H1 (cell line): ENCODE measurements around the gene BTBD7. TPM values are rescaled to one million over a fixed set of nuclear protein-coding genes. Genes with fewer than 3 reads are reported as not detected.

Source experiments
- CTCF ChIA-PET: fragments of 300-600 bp; sonication (Branson Sonifier 250); formaldehyde crosslinking; loops from one replicate; lab custom pipeline; 2021; ENCODE audit not compliant: partially characterized antibody; lab: Charles Lee
- POLR2A ChIA-PET: fragments of 300-600 bp; sonication (Branson Sonifier 250); formaldehyde crosslinking; loops from one replicate; lab custom pipeline; 2021; ENCODE audit warnings: inconsistent platforms; ENCODE audit not compliant: partially characterized antibody; lab: Charles Lee
- DNase-seq, 2 experiments: peaks; one replicate each; pipeline versions ENCODE4 v3.0.0 to v3.0.0-alpha.2; 2010 to 2022; ENCODE audit warnings: low spot score in 2 of 2, low read depth in 1 of 2, mixed read lengths in 1 of 2
- FAIRE-seq: peaks from 2 replicates; lab custom pipeline; 2011; peaks lifted over from hg19 to GRCh38; lab: Jason Lieb, UNC
- H2AFZ ChIP-seq: 2 replicates; pipeline ENCODE4 v1.8.1; 2012; ENCODE audit warnings: low read length, inconsistent platforms
- H2AK5ac ChIP-seq: 2 replicates; pipeline ENCODE4 v1.6.1; 2013; ENCODE audit warnings: low read depth, low read length
- H2BK120ac ChIP-seq: replicated peaks from 2 replicates; pipeline ENCODE3; 2013; ENCODE audit warnings: low read depth, low read length, inconsistent platforms
- H2BK12ac ChIP-seq: 2 replicates; pipeline ENCODE4 v1.6.1; 2013; ENCODE audit warnings: low read depth, low read length
- H2BK15ac ChIP-seq: 2 replicates; pipeline ENCODE4 v1.6.1; 2013; ENCODE audit warnings: low read length
- H2BK20ac ChIP-seq: 2 replicates; pipeline ENCODE4 v1.6.1; 2013; ENCODE audit warnings: low read length
- H2BK5ac ChIP-seq: 2 replicates; pipeline ENCODE4 v1.6.1; 2013; ENCODE audit warnings: low read depth, low read length
- H3K14ac ChIP-seq: 2 replicates; pipeline ENCODE4 v1.6.1; 2013; ENCODE audit warnings: inconsistent platforms; ENCODE audit not compliant: insufficient read length
- H3K18ac ChIP-seq: 2 replicates; pipeline ENCODE4 v1.6.1; 2013; ENCODE audit warnings: low read length; ENCODE audit errors: extremely low read depth
- H3K23ac ChIP-seq: 2 replicates; pipeline ENCODE4 v1.6.1; 2013; ENCODE audit warnings: inconsistent platforms; ENCODE audit not compliant: insufficient read length
- H3K23me2 ChIP-seq: 2 replicates; pipeline ENCODE4 v1.6.1; 2013; ENCODE audit warnings: low read depth, low read length
- H3K27ac ChIP-seq: 2 replicates; pipeline ENCODE4 v1.6.1; 2011; ENCODE audit warnings: low read depth, low read length, inconsistent platforms
- H3K27me3 ChIP-seq, 4 experiments: replicated peaks in 1 of 4; 1 replicate in 1 of 4; 2 replicates in 3 of 4; pipeline versions ENCODE4 v1.6.1 to v1.8.1; 2011 to 2013; ENCODE audit warnings: low read length in 3 of 4, mild to moderate bottlenecking in 3 of 4, inconsistent platforms in 2 of 4, mixed read lengths in 2 of 4, moderate library complexity in 1 of 4; ENCODE audit not compliant: control insufficient read depth in 3 of 4, insufficient read depth in 3 of 4; ENCODE audit errors: extremely low read depth in 1 of 4
- H3K36me3 ChIP-seq, 4 experiments: 2 replicates each; pipeline versions ENCODE4 v1.6.1 to v1.8.1; 2011 to 2013; ENCODE audit warnings: mild to moderate bottlenecking in 4 of 4, low read length in 3 of 4, moderate library complexity in 2 of 4, control low read depth in 1 of 4, inconsistent platforms in 1 of 4; ENCODE audit not compliant: insufficient read depth in 4 of 4, control insufficient read depth in 2 of 4
- H3K4ac ChIP-seq: replicated peaks from 2 replicates; pipeline ENCODE3; 2013; ENCODE audit warnings: low read length, low read depth, mixed read lengths, inconsistent platforms; ENCODE audit not compliant: insufficient read length
- H3K4me1 ChIP-seq, 4 experiments: replicated peaks in 1 of 4; 1 replicate in 1 of 4; 2 replicates in 3 of 4; pipeline versions ENCODE4 v1.6.1 to v1.8.1; 2011 to 2013; ENCODE audit warnings: low read length in 3 of 4, inconsistent platforms in 2 of 4, mixed read lengths in 1 of 4; ENCODE audit not compliant: insufficient read depth in 4 of 4, control insufficient read depth in 3 of 4
- H3K4me2 ChIP-seq, 2 experiments: 2 replicates each; pipeline versions ENCODE4 v1.6.1 to v1.8.1; 2011 to 2013; ENCODE audit warnings: low read depth in 2 of 2, low read length in 2 of 2, control low read depth in 1 of 2, inconsistent platforms in 1 of 2, mild to moderate bottlenecking in 1 of 2; ENCODE audit not compliant: insufficient read depth in 1 of 2
- H3K4me3 ChIP-seq, 4 experiments: fragments of 200-600, 300-600 bp in 1 of 4; sonication (generic), shearing (Covaris generic), sonication (Bioruptor Twin) in 1 of 4; 2 replicates each; pipeline versions ENCODE4 v1.5.1 to v1.8.1; 2011 to 2016; ENCODE audit warnings: low read length in 4 of 4, low read depth in 3 of 4, control low read depth in 2 of 4, inconsistent platforms in 2 of 4, mild to moderate bottlenecking in 2 of 4, mixed read lengths in 1 of 4, moderate library complexity in 1 of 4; ENCODE audit not compliant: insufficient read depth in 2 of 4; ENCODE audit errors: extremely low read depth in 1 of 4
- H3K56ac ChIP-seq: replicated peaks from 2 replicates; pipeline ENCODE3; 2013; ENCODE audit warnings: low read depth, mild to moderate bottlenecking, mixed read lengths, low read length, inconsistent platforms; ENCODE audit not compliant: insufficient read length
- H3K79me1 ChIP-seq: 2 replicates; pipeline ENCODE4 v1.6.1; 2013; ENCODE audit warnings: low read depth, low read length, control low read depth
- H3K79me2 ChIP-seq, 2 experiments: 2 replicates each; pipeline versions ENCODE4 v1.6.1 to v1.8.1; 2012 to 2013; ENCODE audit warnings: low read length in 2 of 2, mild to moderate bottlenecking in 2 of 2, inconsistent platforms in 1 of 2; ENCODE audit not compliant: insufficient read depth in 2 of 2, control insufficient read depth in 1 of 2
- H3K9ac ChIP-seq, 4 experiments: replicated peaks in 1 of 4; 1 replicate in 1 of 4; 2 replicates in 3 of 4; pipeline versions ENCODE4 v1.6.1 to v1.8.1; 2011 to 2013; ENCODE audit warnings: low read depth in 3 of 4, low read length in 3 of 4, control low read depth in 2 of 4, mild to moderate bottlenecking in 2 of 4, moderate library complexity in 2 of 4, inconsistent platforms in 1 of 4; ENCODE audit errors: extremely low read depth in 1 of 4
- H3K9me3 ChIP-seq, 2 experiments: 2 replicates each; pipeline versions ENCODE4 v1.6.1 to v1.8.1; 2012 to 2013; ENCODE audit warnings: mild to moderate bottlenecking in 2 of 2, moderate library complexity in 2 of 2, control low read depth in 1 of 2, inconsistent platforms in 1 of 2, low read depth in 1 of 2, low read length in 1 of 2, mixed read lengths in 1 of 2; ENCODE audit not compliant: insufficient read depth in 2 of 2
- H4K20me1 ChIP-seq, 2 experiments: replicated peaks in 1 of 2; 2 replicates each; pipeline versions ENCODE3 to v1.8.1; 2011 to 2013; ENCODE audit warnings: inconsistent platforms in 2 of 2, low read length in 2 of 2, mild to moderate bottlenecking in 1 of 2; ENCODE audit not compliant: insufficient read depth in 2 of 2, control insufficient read depth in 1 of 2
- H4K5ac ChIP-seq: 2 replicates; pipeline ENCODE4 v1.6.1; 2013; ENCODE audit warnings: low read length, low read depth, mixed read lengths, inconsistent platforms; ENCODE audit not compliant: insufficient read length
- H4K8ac ChIP-seq: 2 replicates; pipeline ENCODE4 v1.8.0; 2013; ENCODE audit warnings: mild to moderate bottlenecking, moderate library complexity, low read length, inconsistent platforms; ENCODE audit not compliant: insufficient read depth; ENCODE audit errors: extremely low read depth
- H4K91ac ChIP-seq: replicated peaks from 2 replicates; pipeline ENCODE3; 2013; ENCODE audit warnings: low read length, mixed read lengths, inconsistent platforms; ENCODE audit not compliant: insufficient read length
- CHD1 ChIP-seq: IDR thresholded peaks from 2 replicates; pipeline ENCODE4 v1.6.1; 2012; ENCODE audit warnings: low read depth, low read length, improper control_type of control experiment
- CTBP2 ChIP-seq: IDR thresholded peaks from 2 replicates; pipeline ENCODE4 v1.7.0; 2011; ENCODE audit warnings: borderline replicate concordance, mild to moderate bottlenecking, moderate library complexity, mixed read lengths, low read length; ENCODE audit not compliant: insufficient read depth, insufficient read length
- EZH2 ChIP-seq: fragments of 200-600 bp; sonication (generic); IDR thresholded peaks from 2 replicates; pipeline ENCODE4 v1.7.1; 2012; ENCODE audit warnings: low read depth, mild to moderate bottlenecking, moderate library complexity, low read length, inconsistent platforms; ENCODE audit not compliant: severe bottlenecking
- FOSL1 ChIP-seq: IDR thresholded peaks from 2 replicates; pipeline ENCODE4 v1.6.1; 2011; ENCODE audit warnings: mild to moderate bottlenecking, low read depth, low read length, moderate library complexity; ENCODE audit not compliant: insufficient read depth
- NRF1 ChIP-seq: IDR thresholded peaks from 2 replicates; pipeline ENCODE4 v1.6.1; 2011; ENCODE audit warnings: mild to moderate bottlenecking, low read depth, low read length, improper control_type of control experiment
- SIN3A ChIP-seq, 2 experiments: IDR thresholded peaks in 1 of 2; conservative IDR thresholded peaks in 1 of 2; 2 replicates each; pipeline ENCODE4 v1.6.1; 2011 to 2012; ENCODE audit warnings: low read length in 2 of 2, improper control_type of control experiment in 1 of 2, low read depth in 1 of 2, mild to moderate bottlenecking in 1 of 2
- SRF ChIP-seq: IDR thresholded peaks from 2 replicates; pipeline ENCODE4 v1.6.1; 2011; ENCODE audit warnings: mild to moderate bottlenecking, low read depth, low read length, moderate library complexity
- TAF7 ChIP-seq: optimal IDR thresholded peaks from 2 replicates; pipeline ENCODE3; 2011; ENCODE audit warnings: low read depth, mild to moderate bottlenecking, inconsistent platforms, low read length, moderate library complexity, borderline replicate concordance
- TCF12 ChIP-seq: IDR thresholded peaks from 2 replicates; pipeline ENCODE4 v1.6.1; 2011; ENCODE audit warnings: low read depth, mild to moderate bottlenecking, low read length
- WGBS, 2 experiments: shearing (Covaris generic) in 1 of 2; methylation state at CpG; one replicate each; pipeline versions ENCODE4 v1.1.6 to v1.1.7; 2013 to 2015; ENCODE audit warnings: low lambda C conversion rate in 2 of 2, mixed read lengths in 2 of 2, inconsistent platforms in 1 of 2, low coverage in 1 of 2, missing lambda C conversion rate in 1 of 2; ENCODE audit not compliant: insufficient replicate concordance in 2 of 2, insufficient coverage in 1 of 2, insufficient read length in 1 of 2; ENCODE audit errors: extremely low coverage in 1 of 2, missing lambda C conversion rate in 1 of 2; 5-methylcytosine and 5-hydroxymethylcytosine counted together
- polyA plus RNA-seq, 7 experiments: library from polyadenylated mRNA; depleted of rRNA in 3 of 7; stranded (reverse) in 5 of 7; unstranded in 2 of 7; fragments of >200 nt in 5 of 7; fragments of 200-250 nt in 2 of 7; gene quantifications; 1 replicate in 5 of 7; 2 replicates in 1 of 7; 4 replicates in 1 of 7; pipeline versions ENCODE4 v1.2.1 to v1.2.3, GENCODE V29; 2011 to 2013; ENCODE audit warnings: missing spikeins in 2 of 7, mixed read lengths in 2 of 7
- total RNA-seq: library from RNA; stranded (reverse); fragmentation: NEBNext Ultra II Directional; extraction: Animal tissue kit (Norgen Biotek cat#: 25700); gene quantifications from 2 replicates; pipeline ENCODE4 v1.2.1, GENCODE V29; 2021

Gene BTBD7
- total and polyA plus RNA-seq, 2 of the 8 experiments (the other 6 are each of a cell fraction or from before 2014, with no cell fraction given): 12.1 to 46.1 TPM

DNA sequence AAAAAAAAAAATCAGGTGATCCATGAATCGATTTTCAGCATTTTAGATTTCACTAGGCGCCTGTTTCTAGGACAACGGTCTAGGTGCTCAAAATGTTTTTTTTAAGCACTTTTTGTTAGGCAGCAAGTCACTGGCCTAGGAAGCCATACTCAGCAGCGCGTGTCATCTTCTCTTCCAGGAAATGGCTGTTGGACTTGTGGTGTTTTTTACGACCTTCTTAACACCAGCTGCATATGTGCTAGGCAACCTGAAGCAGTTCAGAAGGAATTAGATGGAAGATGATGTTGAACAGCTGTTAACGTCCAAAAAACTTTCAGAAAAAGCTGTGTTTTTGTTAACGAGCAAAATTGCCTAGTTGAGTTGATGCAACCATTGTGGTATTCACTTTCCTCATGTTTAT is 15.0 kb upstream of the BTBD7 start:
- TF ChIP-seq SIN3A (conservative IDR thresholded peaks at IDR 0.05 in 1 of 2, IDR thresholded peaks at IDR 0.05 in 1 of 2; ENCODE audit: low read depth in 1 of 2, low read length in 2 of 2) (no peak), NRF1 (no peak), TAF7 (no peak), EZH2 (no peak), FOSL1 (no peak), CHD1 (no peak), SRF (no peak), CTBP2 (no peak), TCF12 (no peak)
- TF ChIP-seq, all 59 proteins: peak for 0
- Histone ChIP-seq H2BK12ac (no peak overlapping the region), H2BK120ac (no peak overlapping the region), H3K4me1 (peaks cover 0 to 10% (median 5%) of the 10 kb centered on the region in 4 experiments; a peak in 4 of 7 replicates), H3K9me3 (peaks cover 3 to 8% of the 10 kb centered on the region in 2 experiments; a peak in 2 of 4 replicates), H3K4ac (no peak overlapping the region), H3K23me2 (no peaks in the 10 kb centered on the region), H3K4me2 (no peak overlapping the region), H3K27me3 (no peaks in the 10 kb centered on the region), H3K9ac (no peak overlapping the region), H2AFZ (no peak overlapping the region), H2BK5ac (no peak overlapping the region), H3K4me3 (no peak overlapping the region), H3K23ac (no peak overlapping the region), H3K79me2 (no peaks in the 10 kb centered on the region), H3K56ac (no peak overlapping the region), H4K5ac (no peak overlapping the region), H4K20me1 (no peaks in the 10 kb centered on the region), H4K91ac (no peak overlapping the region), H2BK20ac (no peak overlapping the region), H2AK5ac (no peak overlapping the region), H3K36me3 (no peaks in the 10 kb centered on the region), H3K27ac (no peak overlapping the region), H3K14ac (no peak overlapping the region), H3K18ac (no peak overlapping the region), H3K79me1 (no peaks in the 10 kb centered on the region), H2BK15ac (no peak overlapping the region), H4K8ac (no peak overlapping the region)
- FAIRE-seq (no peak), DNase-seq (no peak)
- CTCF ChIA-PET: interaction anchor here (0.7 to 1.3 kb wide), 2 partner anchors 11 to 30 kb away, joined by 3 read pairs; no protein-coding TSS in a partner anchor
- POLR2A ChIA-PET: no interaction called here
- WGBS, 2 experiments: 91% methylated on average over 8 of the region's 8 CpGs; no CpG with 5 or more reads in 1 of the 2 experiments
